ENCODE data around the gene PRKCQ. TPM values are rescaled to one million over a fixed set of nuclear protein-coding genes. Genes with fewer than 3 reads are reported as not detected.

PRKCQ gene
- total and polyA plus RNA-seq, 2 of the 8 experiments (the other 6 are each of a cell fraction or from before 2014, with no cell fraction given): 9.1 to 22.6 TPM

- TF ChIP-seq, protein P1, sequence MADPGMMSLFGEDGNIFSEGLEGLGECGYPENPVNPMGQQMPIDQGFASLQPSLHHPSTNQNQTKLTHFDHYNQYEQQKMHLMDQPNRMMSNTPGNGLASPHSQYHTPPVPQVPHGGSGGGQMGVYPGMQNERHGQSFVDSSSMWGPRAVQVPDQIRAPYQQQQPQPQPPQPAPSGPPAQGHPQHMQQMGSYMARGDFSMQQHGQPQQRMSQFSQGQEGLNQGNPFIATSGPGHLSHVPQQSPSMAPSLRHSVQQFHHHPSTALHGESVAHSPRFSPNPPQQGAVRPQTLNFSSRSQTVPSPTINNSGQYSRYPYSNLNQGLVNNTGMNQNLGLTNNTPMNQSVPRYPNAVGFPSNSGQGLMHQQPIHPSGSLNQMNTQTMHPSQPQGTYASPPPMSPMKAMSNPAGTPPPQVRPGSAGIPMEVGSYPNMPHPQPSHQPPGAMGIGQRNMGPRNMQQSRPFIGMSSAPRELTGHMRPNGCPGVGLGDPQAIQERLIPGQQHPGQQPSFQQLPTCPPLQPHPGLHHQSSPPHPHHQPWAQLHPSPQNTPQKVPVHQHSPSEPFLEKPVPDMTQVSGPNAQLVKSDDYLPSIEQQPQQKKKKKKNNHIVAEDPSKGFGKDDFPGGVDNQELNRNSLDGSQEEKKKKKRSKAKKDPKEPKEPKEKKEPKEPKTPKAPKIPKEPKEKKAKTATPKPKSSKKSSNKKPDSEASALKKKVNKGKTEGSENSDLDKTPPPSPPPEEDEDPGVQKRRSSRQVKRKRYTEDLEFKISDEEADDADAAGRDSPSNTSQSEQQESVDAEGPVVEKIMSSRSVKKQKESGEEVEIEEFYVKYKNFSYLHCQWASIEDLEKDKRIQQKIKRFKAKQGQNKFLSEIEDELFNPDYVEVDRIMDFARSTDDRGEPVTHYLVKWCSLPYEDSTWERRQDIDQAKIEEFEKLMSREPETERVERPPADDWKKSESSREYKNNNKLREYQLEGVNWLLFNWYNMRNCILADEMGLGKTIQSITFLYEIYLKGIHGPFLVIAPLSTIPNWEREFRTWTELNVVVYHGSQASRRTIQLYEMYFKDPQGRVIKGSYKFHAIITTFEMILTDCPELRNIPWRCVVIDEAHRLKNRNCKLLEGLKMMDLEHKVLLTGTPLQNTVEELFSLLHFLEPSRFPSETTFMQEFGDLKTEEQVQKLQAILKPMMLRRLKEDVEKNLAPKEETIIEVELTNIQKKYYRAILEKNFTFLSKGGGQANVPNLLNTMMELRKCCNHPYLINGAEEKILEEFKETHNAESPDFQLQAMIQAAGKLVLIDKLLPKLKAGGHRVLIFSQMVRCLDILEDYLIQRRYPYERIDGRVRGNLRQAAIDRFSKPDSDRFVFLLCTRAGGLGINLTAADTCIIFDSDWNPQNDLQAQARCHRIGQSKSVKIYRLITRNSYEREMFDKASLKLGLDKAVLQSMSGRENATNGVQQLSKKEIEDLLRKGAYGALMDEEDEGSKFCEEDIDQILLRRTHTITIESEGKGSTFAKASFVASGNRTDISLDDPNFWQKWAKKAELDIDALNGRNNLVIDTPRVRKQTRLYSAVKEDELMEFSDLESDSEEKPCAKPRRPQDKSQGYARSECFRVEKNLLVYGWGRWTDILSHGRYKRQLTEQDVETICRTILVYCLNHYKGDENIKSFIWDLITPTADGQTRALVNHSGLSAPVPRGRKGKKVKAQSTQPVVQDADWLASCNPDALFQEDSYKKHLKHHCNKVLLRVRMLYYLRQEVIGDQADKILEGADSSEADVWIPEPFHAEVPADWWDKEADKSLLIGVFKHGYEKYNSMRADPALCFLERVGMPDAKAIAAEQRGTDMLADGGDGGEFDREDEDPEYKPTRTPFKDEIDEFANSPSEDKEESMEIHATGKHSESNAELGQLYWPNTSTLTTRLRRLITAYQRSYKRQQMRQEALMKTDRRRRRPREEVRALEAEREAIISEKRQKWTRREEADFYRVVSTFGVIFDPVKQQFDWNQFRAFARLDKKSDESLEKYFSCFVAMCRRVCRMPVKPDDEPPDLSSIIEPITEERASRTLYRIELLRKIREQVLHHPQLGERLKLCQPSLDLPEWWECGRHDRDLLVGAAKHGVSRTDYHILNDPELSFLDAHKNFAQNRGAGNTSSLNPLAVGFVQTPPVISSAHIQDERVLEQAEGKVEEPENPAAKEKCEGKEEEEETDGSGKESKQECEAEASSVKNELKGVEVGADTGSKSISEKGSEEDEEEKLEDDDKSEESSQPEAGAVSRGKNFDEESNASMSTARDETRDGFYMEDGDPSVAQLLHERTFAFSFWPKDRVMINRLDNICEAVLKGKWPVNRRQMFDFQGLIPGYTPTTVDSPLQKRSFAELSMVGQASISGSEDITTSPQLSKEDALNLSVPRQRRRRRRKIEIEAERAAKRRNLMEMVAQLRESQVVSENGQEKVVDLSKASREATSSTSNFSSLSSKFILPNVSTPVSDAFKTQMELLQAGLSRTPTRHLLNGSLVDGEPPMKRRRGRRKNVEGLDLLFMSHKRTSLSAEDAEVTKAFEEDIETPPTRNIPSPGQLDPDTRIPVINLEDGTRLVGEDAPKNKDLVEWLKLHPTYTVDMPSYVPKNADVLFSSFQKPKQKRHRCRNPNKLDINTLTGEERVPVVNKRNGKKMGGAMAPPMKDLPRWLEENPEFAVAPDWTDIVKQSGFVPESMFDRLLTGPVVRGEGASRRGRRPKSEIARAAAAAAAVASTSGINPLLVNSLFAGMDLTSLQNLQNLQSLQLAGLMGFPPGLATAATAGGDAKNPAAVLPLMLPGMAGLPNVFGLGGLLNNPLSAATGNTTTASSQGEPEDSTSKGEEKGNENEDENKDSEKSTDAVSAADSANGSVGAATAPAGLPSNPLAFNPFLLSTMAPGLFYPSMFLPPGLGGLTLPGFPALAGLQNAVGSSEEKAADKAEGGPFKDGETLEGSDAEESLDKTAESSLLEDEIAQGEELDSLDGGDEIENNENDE (IDR thresholded peaks at IDR 0.05; ENCODE audit: insufficient replicate concordance, low read length): no peak
- TF ChIP-seq ASH2L (IDR thresholded peaks at IDR 0.05; ENCODE audit: low read length) (no peak), CBX8 (IDR thresholded peaks at IDR 0.05; ENCODE audit: borderline replicate concordance, low read depth, low read length) (no peak), BCL11A (IDR thresholded peaks at IDR 0.05; ENCODE audit: low read depth in 2 of 2, low read length in 2 of 2) (no peak), TBP (IDR thresholded peaks at IDR 0.05; ENCODE audit: low read depth, low read length) (no peak), TAF1 (IDR thresholded peaks at IDR 0.05; ENCODE audit: low read depth, low read length) (no peak), MAFK (IDR thresholded peaks at IDR 0.05; ENCODE audit: low read depth, low read length) (no peak)
Observed at GRCh38 chr10:6464862-6465430, 115.1 kb downstream of the PRKCQ start (continued).
